NCI-H524 treated with DMSO at 0.1 percent for 48 hours (cell line): ENCODE data around the gene TMEM30B.
A peak's percentile ranks its signal among the peaks of the same experiment; 100 is the strongest.

Experiments
- DNase-seq: peaks from one replicate; lab custom pipeline; 2025; lab: John Stamatoyannopoulos, UW

TMEM30B gene

GRCh38 chr14:61298824-61299223 lies 17.7 kb upstream of the TMEM30B start:
- DNase-seq: no peak

DNA sequence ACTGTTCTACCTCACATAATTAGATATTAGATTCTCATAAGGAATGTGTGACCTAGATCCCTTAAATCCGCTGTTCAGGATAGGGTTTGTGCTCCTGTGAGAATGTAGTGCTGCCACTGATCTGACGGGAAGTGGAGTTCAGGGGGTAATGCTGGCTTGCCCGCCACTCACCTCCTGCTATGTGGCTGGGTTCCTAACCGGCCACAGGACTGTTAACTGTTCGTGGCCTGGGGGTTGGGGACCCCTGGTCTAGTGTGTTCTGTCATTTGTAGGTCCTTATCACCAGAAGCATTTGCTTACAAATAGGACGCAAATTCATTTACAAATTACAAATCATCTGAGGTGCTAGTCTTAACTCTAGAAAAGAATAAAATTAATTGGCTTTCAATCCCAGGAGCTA lies 16.4 kb upstream of the TMEM30B start:
- no peak for DNase-seq

DNA sequence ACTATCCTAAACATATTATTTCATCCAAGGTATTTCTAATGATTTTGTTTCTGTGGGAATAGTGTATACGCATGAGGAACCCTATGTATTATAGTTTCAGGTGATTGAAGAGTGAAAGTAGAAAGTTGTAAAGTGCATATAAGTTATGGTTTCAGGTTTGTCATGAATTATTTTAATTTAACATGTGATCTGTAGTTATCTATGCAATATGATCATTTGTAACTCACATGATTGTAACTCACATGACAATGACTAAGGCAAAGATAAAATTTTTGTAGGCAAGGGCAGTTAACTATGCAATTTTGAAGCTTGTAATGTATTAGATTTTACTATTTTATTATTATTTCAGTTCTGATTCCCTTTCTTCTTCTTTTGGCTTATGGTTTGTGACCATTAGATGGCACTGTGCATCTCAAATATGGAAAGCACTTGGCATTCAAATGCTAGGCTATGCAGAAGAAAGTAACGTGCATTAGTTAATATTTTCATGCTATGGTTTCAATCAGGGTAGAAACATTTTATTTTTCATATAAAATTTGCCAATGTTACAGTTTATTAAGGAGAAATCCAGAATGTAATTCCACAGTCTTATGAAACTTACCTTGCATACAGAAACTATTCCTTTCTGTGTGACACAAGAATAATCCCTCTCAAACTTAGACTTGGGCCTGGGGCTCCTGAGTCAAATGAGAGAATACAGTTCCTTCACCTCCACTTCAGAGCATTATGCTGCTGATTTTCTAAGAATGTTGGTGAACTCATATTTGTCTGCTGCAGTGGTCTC lies 15.8 kb upstream of the TMEM30B start:
- peak; percentile 20 for DNase-seq

GRCh38 chr14:61296151-61296550 lies 15.0 kb upstream of the TMEM30B start:
- no peak for DNase-seq

DNA sequence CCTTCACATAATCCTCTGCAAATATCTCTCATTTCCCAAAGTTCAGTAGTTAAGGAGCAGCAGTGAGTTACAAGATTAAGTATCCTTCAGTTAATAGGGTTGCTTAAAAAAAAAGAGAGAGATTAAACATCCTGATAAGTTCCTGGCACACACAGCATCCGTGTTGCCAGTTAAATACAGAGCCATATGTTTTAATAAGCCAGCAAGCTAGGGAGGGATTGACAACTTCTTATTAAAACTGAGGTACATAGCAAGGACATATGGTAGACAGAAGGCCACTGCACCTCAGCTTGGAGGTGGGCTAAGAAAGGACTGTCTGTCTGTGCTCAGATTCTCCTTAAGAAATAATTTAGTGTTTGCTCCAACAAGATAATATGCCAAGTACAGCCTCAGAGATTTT lies 9.6 kb upstream of the TMEM30B start:
- peak; percentile 100 for DNase-seq

GRCh38 chr14:61288720-61289119 lies 7.6 kb upstream of the TMEM30B start:
- no peak for DNase-seq

DNA sequence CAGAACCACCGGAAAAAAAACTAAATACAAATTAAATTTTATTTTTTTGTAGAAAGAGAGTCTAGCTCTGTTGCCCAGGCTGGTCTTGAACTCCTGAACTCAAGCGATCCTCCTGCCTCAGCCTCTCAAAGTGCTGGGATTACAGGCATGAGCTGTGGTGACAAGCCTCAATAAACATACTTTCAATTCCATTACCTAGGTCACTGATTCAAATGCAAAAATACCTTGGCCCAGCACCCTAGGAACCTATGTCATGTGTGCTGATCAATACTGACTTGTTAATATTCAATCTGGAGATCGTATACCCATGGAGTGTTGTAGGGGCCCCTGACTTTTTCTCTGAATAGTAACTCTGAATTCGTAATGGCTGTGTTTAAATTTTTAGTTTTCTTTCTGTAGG lies 7.1 kb upstream of the TMEM30B start:
- no peak for DNase-seq

- DNase-seq: no peak
These were observed 6.1 kb upstream of the TMEM30B start for GRCh38 chr14:61287196-61287595.

DNA sequence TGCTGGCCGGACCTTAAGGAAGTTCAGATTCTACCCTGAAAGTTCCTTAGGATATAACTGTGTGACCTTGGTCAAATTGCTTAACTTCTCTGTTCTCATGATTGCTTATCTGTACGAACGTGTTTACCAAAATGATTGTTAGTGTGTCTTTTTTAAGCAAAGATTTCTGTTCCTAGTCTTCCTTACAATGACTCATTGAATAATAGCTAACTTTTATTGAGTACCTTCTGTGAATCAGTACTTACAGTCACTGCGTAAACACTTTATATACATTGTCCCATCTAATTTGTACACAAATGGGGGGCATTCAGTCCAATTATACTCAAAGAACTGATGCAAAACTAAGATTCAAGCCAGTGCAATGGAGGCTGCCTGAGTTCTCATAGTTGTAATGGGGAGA lies 4.2 kb upstream of the TMEM30B start:
- no peak for DNase-seq

DNA sequence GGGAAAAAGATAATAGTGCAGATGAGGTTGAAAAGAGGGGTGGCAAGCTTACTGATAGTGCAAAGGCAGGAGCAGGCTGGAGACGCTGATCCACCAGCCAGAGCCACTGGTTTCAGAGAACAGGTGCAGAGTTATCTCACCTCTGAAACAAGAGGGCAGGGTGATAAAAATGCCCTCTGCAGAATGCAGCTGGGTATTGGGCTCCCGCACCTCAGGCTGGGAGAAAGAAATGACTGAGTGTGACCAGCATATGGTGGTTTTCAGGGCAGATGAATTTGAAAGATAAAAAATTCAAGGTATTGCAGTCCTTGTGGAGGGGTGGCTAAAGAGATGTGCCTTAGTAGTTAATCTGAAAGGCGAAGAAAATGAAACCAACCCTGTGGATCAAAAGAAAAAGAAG lies 2.9 kb upstream of the TMEM30B start:
- DNase-seq: no peak

DNA sequence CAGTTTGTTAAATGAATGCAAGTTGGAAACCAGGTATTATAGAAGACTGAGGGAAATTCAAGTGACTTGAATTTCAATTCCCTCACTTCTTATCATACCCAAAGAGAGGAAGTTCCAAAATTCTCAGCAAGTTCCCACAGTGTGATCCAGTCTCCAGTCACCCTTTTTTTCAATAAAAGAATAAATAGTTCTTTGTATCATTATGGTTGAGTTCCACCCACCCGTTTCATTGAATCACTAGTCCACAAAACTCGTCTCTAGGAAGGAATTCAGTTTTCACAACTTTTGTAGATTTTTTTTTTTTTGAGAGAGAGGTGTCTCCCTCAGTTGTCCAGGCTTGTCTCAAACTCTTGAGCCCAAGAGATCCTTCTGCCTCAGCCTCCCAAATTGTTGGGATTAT lies 1.6 kb upstream of the TMEM30B start:
- DNase-seq: no peak

- no peak for DNase-seq
These were observed 774 bp upstream of the TMEM30B start for GRCh38 chr14:61281948-61282275.

GRCh38 chr14:61280526-61281185 lies 482 bp downstream of the TMEM30B start:
- peak; percentile 40 for DNase-seq

- no peak for DNase-seq
These were observed 1.0 kb downstream of the TMEM30B start for GRCh38 chr14:61280092-61280525.

GRCh38 chr14:61279082-61279481 lies 2.1 kb downstream of the TMEM30B start:
- no peak for DNase-seq

DNA sequence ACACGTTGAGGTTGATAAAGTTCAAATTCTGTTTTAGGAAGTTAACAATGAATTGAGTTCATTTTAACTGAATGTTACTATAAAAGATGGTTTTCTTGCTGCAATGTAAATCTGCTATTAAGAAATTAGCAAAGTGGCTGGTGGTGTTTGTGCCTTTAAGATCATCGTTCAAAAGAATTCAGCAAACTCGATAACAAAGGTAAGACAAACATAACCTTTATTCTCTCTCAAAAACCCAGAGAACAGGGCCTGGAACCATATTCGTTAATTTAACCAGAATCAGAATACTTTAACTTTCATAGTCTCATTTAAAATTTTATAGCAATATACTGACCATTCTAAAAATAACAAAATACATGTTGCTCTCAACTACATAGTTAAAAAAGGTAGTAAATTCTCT lies 3.4 kb downstream of the TMEM30B start:
- no peak for DNase-seq

GRCh38 chr14:61277232-61277631 lies 3.9 kb downstream of the TMEM30B start:
- DNase-seq: no peak

GRCh38 chr14:61271552-61271951 lies 9.6 kb downstream of the TMEM30B start:
- no peak for DNase-seq

GRCh38 chr14:61270714-61271113 lies 10.4 kb downstream of the TMEM30B start:
- no peak for DNase-seq

DNA sequence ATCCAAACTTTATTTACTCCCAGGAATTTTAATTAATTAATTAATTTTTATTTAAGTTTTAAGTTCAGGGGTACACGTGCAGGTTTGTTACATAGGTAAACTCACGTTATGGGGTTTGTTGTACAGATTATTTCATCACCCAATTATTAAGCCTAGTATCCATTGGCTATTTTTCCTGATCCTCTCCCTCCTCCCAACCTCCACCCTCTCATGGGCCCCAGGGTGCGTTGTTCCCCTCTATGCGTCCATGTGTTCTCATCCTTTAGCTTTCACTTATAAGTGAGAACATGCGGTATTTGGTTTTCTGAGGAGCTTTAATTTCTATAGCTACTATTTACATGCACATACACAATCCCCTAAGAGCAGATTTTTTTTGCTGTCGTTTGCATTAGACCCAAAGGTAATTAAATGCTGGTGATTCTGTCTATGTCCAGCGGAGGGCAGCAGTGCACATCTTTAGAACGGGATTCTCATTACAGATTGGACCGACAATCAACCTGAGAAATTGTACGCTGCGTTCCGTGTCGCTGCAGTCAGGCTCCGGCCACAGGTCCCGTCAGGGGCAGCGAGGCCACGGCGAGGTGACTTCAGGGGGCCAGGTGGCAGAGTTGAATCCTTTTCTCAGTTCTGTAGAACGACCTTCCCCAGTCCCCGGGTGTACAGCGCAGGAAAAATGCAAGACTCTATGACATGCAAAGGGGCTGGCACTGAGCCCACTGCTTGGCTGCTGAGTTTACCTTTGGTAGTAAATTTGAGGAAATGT lies 11.6 kb downstream of the TMEM30B start:
- DNase-seq: peak; percentile 54

GRCh38 chr14:61268812-61269211 lies 12.3 kb downstream of the TMEM30B start:
- DNase-seq: no peak

DNA sequence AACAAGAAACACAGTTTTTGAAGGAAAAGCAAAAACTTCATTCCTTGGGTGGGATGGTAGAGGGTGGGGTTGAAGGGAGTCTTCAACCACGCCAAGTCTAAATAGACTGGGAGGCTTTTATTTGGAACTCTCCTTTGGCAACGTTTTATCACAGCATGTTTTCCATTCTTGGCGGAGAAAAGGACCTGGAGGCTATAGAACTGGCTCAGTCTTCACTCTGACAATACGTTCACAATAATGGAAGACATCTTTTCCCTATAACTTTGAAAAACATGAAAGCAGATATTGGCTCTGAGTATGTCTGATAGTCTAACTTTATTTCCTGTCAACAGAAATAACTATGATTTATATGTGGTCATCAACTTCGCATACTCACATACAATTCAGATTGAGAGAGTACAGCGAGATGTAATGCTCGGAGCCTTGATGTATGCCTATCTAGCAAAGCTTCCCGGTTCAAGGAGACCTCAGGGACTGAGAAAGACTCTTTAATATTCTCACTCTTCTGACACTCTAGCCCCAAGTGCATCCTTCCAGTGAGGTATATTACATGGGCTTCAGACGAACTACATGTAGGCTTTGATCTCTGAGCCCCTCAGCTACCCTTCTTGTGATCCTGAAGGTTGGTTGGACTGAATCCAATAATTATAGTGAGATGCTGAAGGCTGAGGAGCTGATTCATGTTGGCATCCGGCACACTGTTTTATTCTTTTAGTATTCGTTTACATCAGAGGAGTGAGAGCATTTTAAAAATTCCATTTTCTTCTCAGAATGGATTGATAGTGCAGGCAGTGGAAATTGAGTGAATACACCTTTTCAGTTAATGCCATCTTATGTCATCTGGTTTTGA lies 14.0 kb downstream of the TMEM30B start:
- no peak for DNase-seq
